ENCODE data around the gene HIVEP2. TPM values are rescaled to one million over a fixed set of nuclear protein-coding genes. Genes with fewer than 3 reads are reported as not detected.

Gene HIVEP2
- total RNA-seq, 1 experiment from 2014 or later, result 4.2 TPM

GRCh38 chr6:142927904-142928303 is 17.1 kb downstream of the HIVEP2 start:
- Histone ChIP-seq H3K23ac (ENCODE audit: insufficient read length, low read depth, low read length) (no peak overlapping the region), H2AFZ (ENCODE audit: low read length) (no peak overlapping the region), H3K23me2 (ENCODE audit: insufficient read length, low read depth, low read length, poor library complexity, severe bottlenecking) (peaks cover 2% of the 10 kb centered on the region), H2AK5ac (ENCODE audit: insufficient read length, low read length) (no peak overlapping the region), H4K5ac (ENCODE audit: insufficient read length, low read depth, low read length) (no peak overlapping the region), H3T11ph (ENCODE audit: low read length) (no peak overlapping the region), H2BK20ac (ENCODE audit: low read depth, low read length, poor library complexity, severe bottlenecking) (no peak overlapping the region), H3K79me2 (ENCODE audit: insufficient read depth, low read length) (no peaks in the 10 kb centered on the region; the same call in 1 of the 2 replicates), H3K9me3 (ENCODE audit: control insufficient read depth, low read depth, low read length) (no peaks in the 10 kb centered on the region), H3K4ac (ENCODE audit: low read depth, low read length) (no peak overlapping the region), H3K27me3 (ENCODE audit: insufficient read depth, low read length) (no peaks in the 10 kb centered on the region), H3K56ac (ENCODE audit: insufficient read length, low read depth, low read length) (no peak overlapping the region), H3K18ac (ENCODE audit: insufficient read length, low read depth, low read length) (no peak overlapping the region), H4K91ac (ENCODE audit: insufficient read length, low read depth, low read length) (no peak overlapping the region), H3K4me2 (ENCODE audit: insufficient read depth, insufficient read length, low read length) (no peak overlapping the region), H3K79me1 (ENCODE audit: insufficient read depth, low read depth, low read length, poor library complexity, severe bottlenecking) (no peaks in the 10 kb centered on the region), H4K8ac (replicated peaks; ENCODE audit: insufficient read length, low read depth, low read length) (no peak overlapping the region), H3K14ac (ENCODE audit: insufficient read depth, low read length) (no peak overlapping the region), H3K27ac (ENCODE audit: insufficient read length, low read depth, low read length) (no peak overlapping the region), H2BK5ac (ENCODE audit: insufficient read length, low read length) (no peak overlapping the region), H3K4me1 (ENCODE audit: insufficient read depth, low read length) (no peaks in the 10 kb centered on the region; the same call in 1 of the 2 replicates), H4K20me1 (ENCODE audit: control insufficient read depth, insufficient read depth, insufficient read length) (no peaks in the 10 kb centered on the region), H2BK12ac (ENCODE audit: insufficient read length, low read depth, low read length) (no peak overlapping the region), H2BK120ac (ENCODE audit: low read depth, low read length, poor library complexity, severe bottlenecking) (no peak overlapping the region), H2BK15ac (ENCODE audit: low read depth, low read length) (no peak overlapping the region; the same call in 1 of the 2 replicates), H3K9ac (ENCODE audit: extremely low read depth, insufficient read length, low read length) (no peak overlapping the region)
- no CpG with 5 or more reads among the region's 5 CpGs for WGBS (ENCODE audit: extremely low coverage, insufficient read length, low lambda C conversion rate)
- Mint-ChIP-seq H3K4me1 (peaks cover 9 to 15% of the 10 kb centered on the region in 2 experiments), H3K4me3 (peak overlapping the region in 1 of 2 experiments; percentile 22; a peak in 1 of 5 replicates), H3K36me3 (ENCODE audit: insufficient read depth in 1 of 3, low read depth in 3 of 3) (no peaks in the 10 kb centered on the region), H3K27ac (no peak overlapping the region), H3K27me3 (ENCODE audit: low read depth) (peaks cover 13% of the 10 kb centered on the region), H3K9me3 (no peaks in the 10 kb centered on the region)
- TF ChIP-seq CTCF (conservative IDR thresholded peaks at IDR 0.05), result no peak
- no peak for DNase-seq
